Measurements from ENCODE around the gene PUM2.
A peak's percentile ranks its signal among the peaks of the same experiment; 100 is the strongest.

DNA sequence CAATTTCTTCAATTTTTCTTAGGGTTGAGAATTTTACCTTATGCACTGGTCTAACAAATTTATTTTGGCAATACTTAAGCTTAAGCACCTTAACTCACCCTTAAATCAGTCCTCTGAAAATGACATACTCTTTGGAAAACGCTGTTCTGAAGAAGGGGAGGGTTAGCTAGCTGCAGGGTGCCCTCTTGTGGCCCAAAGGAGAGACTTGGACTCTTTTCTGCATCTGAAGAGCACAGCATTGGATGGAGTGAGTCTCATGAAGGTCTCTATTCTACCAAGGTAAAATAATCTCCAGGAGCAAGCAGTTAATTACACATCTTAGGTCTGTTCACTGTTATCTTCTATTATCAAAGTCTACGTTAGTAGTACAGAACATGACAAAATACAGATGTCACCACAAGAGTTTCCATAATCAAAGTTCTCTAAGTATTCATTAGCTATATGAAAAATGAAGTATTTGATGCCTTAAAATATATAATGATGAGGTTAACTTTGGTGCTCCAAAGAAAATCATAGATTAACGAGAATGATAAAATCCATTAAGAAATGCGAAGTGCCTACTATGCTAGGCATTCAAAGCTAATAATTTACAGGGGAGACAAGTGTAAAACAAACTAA is 24.4 kb downstream of the PUM2 start:
- TF ChIP-seq, protein P1, sequence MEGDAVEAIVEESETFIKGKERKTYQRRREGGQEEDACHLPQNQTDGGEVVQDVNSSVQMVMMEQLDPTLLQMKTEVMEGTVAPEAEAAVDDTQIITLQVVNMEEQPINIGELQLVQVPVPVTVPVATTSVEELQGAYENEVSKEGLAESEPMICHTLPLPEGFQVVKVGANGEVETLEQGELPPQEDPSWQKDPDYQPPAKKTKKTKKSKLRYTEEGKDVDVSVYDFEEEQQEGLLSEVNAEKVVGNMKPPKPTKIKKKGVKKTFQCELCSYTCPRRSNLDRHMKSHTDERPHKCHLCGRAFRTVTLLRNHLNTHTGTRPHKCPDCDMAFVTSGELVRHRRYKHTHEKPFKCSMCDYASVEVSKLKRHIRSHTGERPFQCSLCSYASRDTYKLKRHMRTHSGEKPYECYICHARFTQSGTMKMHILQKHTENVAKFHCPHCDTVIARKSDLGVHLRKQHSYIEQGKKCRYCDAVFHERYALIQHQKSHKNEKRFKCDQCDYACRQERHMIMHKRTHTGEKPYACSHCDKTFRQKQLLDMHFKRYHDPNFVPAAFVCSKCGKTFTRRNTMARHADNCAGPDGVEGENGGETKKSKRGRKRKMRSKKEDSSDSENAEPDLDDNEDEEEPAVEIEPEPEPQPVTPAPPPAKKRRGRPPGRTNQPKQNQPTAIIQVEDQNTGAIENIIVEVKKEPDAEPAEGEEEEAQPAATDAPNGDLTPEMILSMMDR (IDR thresholded peaks at IDR 0.05) = peak; percentile 31 to 73 (median 62)
- no peak for TF ChIP-seq POLR2A (IDR thresholded peaks at IDR 0.05)

Data from tibial nerve (tissue), 3 donors.